SK-N-MC (cell line): ENCODE measurements around the gene HUNK.
"Not testable (repeated sequence)": the region's sequence is repeated elsewhere in the genome, so short reads cannot be mapped to it uniquely, and the experiment has no call there.

Source experiments
- EZH2 ChIP-seq: fragments of 200-600 bp; sonication (generic); IDR thresholded peaks from one replicate; pipeline ENCODE4 v1.6.1; 2017; ENCODE audit warnings: antibody characterized with exemption
- FOXP2 ChIP-seq: optimal IDR thresholded peaks from 2 replicates; pipeline ENCODE3; 2011; ENCODE audit warnings: mild to moderate bottlenecking, moderate library complexity; ENCODE audit not compliant: insufficient read depth; ENCODE audit errors: extremely low read length, control extremely low read depth
- POLR2AphosphoS5 ChIP-seq: IDR thresholded peaks from 2 replicates; pipeline ENCODE4 v1.6.1; 2012; ENCODE audit warnings: mild to moderate bottlenecking, low read depth, low read length, borderline replicate concordance

DNA sequence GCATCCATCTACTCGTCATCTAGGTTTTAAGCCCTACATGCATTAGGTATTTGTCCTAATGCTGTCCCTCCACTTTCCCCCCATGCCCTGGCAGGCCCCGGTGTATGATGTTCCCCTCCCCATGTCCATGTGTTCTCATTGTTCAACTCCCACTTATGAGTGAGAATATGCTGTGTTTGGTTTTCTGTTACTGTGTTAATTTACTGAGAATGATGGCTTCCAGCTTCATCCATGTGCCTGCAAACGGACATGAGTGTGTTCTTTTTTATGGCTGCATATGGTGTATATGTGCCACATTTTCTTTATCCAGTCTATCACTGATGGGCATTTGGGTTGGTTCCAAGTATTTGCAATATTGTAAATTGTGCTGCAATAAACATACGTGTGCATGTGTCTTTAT, 165.9 kb downstream of the HUNK start:
- not testable (repeated sequence) for TF ChIP-seq EZH2, POLR2AphosphoS5, FOXP2
